SU-DHL-6 (cell line): Measurements from ENCODE around the gene MAMDC4.

ENCODE experiments used
- H2AFZ ChIP-seq: fragments of 200-600 bp; sonication (generic); 2 replicates; pipeline ENCODE4 v1.6.1; 2014; ENCODE audit warnings: low read depth, mild to moderate bottlenecking, moderate library complexity, mixed read lengths, antibody characterized with exemption, low read length; ENCODE audit not compliant: severe bottlenecking
- H3F3A ChIP-seq: fragments of 200-600 bp; shearing (Covaris generic); 2 replicates; pipeline ENCODE4 v1.6.0; 2016; ENCODE audit warnings: antibody characterized with exemption, mild to moderate bottlenecking; ENCODE audit not compliant: insufficient read depth
- H3K27ac ChIP-seq: fragments of 200-600 bp; sonication (generic); 2 replicates; pipeline ENCODE4 v1.5.1; 2016; ENCODE audit warnings: low read depth, mild to moderate bottlenecking, low read length, moderate library complexity, mixed read lengths
- H3K27me3 ChIP-seq: fragments of 200-600 bp; sonication (generic), shearing (Covaris generic); 2 replicates; pipeline ENCODE4 v1.6.0; 2014; ENCODE audit warnings: mild to moderate bottlenecking, low read length
- H3K36me3 ChIP-seq: fragments of 200-600 bp; sonication (generic); 2 replicates; pipeline ENCODE4 v1.6.1; 2014; ENCODE audit warnings: mild to moderate bottlenecking, low read length, mixed read lengths
- H3K4me2 ChIP-seq: fragments of 300-600, 200-600 bp; shearing (Covaris generic), sonication (generic); 2 replicates; pipeline ENCODE4 v1.6.0; 2014; ENCODE audit warnings: low read length, low read depth, mild to moderate bottlenecking; ENCODE audit not compliant: poor library complexity, severe bottlenecking
- H3K4me3 ChIP-seq: fragments of 200-600 bp; sonication (generic); 2 replicates; pipeline ENCODE4 v1.5.1; 2014; ENCODE audit warnings: antibody characterized with exemption, low read length, mild to moderate bottlenecking, mixed read lengths; ENCODE audit not compliant: insufficient read depth, poor library complexity, severe bottlenecking
- H3K79me2 ChIP-seq: fragments of 200-600 bp; sonication (generic); 2 replicates; pipeline ENCODE4 v1.6.1; 2014; ENCODE audit warnings: mild to moderate bottlenecking, low read length, moderate library complexity; ENCODE audit not compliant: insufficient read depth
- H3K9ac ChIP-seq: fragments of 200-600 bp; sonication (generic); 2 replicates; pipeline ENCODE4 v1.7.0; 2014; ENCODE audit warnings: mild to moderate bottlenecking, low read length
- H3K9me2 ChIP-seq: fragments of 200-600 bp; sonication (generic); replicated peaks from 2 replicates; pipeline ENCODE4 v1.6.1; 2014; ENCODE audit warnings: low read length; ENCODE audit not compliant: insufficient read depth
- H3K9me3 ChIP-seq: fragments of 200-600 bp; sonication (generic); 2 replicates; pipeline ENCODE4 v1.6.1; 2014; ENCODE audit warnings: low read length, mixed read lengths; ENCODE audit not compliant: insufficient read depth
- H4K20me1 ChIP-seq: fragments of 200-600 bp; sonication (generic); 2 replicates; pipeline ENCODE4 v1.6.1; 2014; ENCODE audit warnings: low read depth, mild to moderate bottlenecking, antibody characterized with exemption, low read length, moderate library complexity, mixed read lengths
- CTCF ChIP-seq: fragments of 200-600 bp; sonication (generic); IDR thresholded peaks from one replicate; pipeline ENCODE4 v1.5.1; 2017; ENCODE audit warnings: antibody characterized with exemption, mild to moderate bottlenecking, low read length, moderate library complexity; ENCODE audit not compliant: insufficient read depth, poor library complexity, severe bottlenecking
- EZH2phosphoT487 ChIP-seq: fragments of 200-600 bp; sonication (generic), shearing (Covaris generic); conservative IDR thresholded peaks from 2 replicates; pipeline ENCODE4 v1.6.1; 2018; ENCODE audit warnings: mild to moderate bottlenecking, antibody characterized with exemption, low read length, moderate library complexity, mixed read lengths

The MAMDC4 gene

GRCh38 chr9:136846376-136847087 lies 5.6 kb upstream of the MAMDC4 start:
- H3K9me3 ChIP-seq, result no peaks in the 10 kb centered on the region
- no peaks in the 10 kb centered on the region for H3K9me2 ChIP-seq
- no peak overlapping the region for H3K27ac ChIP-seq
- no peaks in the 10 kb centered on the region for H3K36me3 ChIP-seq
- no peaks in the 10 kb centered on the region for H4K20me1 ChIP-seq
- H2AFZ ChIP-seq, result no peak overlapping the region
- H3K79me2 ChIP-seq, result no peaks in the 10 kb centered on the region
- no peak overlapping the region for H3K4me2 ChIP-seq
- TF ChIP-seq EZH2phosphoT487 (no peak), CTCF (no peak)
- no peaks in the 10 kb centered on the region; the same call in 1 of the 2 replicates for H3F3A ChIP-seq
- no peak overlapping the region for H3K9ac ChIP-seq
- H3K4me3 ChIP-seq, result no peak overlapping the region
- H3K27me3 ChIP-seq, result no peaks in the 10 kb centered on the region

GRCh38 chr9:136847088-136847825 lies 4.9 kb upstream of the MAMDC4 start:
- peak overlapping the region; percentile 58 for H3K4me2 ChIP-seq
- peak overlapping the region; percentile 81 for H3K9ac ChIP-seq

GRCh38 chr9:136847826-136848392 lies 4.2 kb upstream of the MAMDC4 start:
- peak overlapping the region; percentile 89 for H3K27ac ChIP-seq
- H3K36me3 ChIP-seq, result no peaks in the 10 kb centered on the region
- no peaks in the 10 kb centered on the region for H3K79me2 ChIP-seq
- no peaks in the 10 kb centered on the region for H3F3A ChIP-seq
- no peak for TF ChIP-seq EZH2phosphoT487
- TF ChIP-seq CTCF, result no peak
- H3K27me3 ChIP-seq, result no peaks in the 10 kb centered on the region
- peak overlapping the region; percentile 58 for H3K4me2 ChIP-seq
- no peaks in the 10 kb centered on the region for H4K20me1 ChIP-seq
- H3K9me2 ChIP-seq, result no peaks in the 10 kb centered on the region
- peak overlapping the region; percentile 91 for H3K4me3 ChIP-seq
- no peaks in the 10 kb centered on the region for H3K9me3 ChIP-seq
- H3K9ac ChIP-seq, result peak overlapping the region; percentile 81
- peak overlapping the region; percentile 55 for H2AFZ ChIP-seq

More at GRCh38 chr9:136847088-136847825, 4.9 kb upstream of the MAMDC4 start:
- Histone ChIP-seq H3F3A (no peaks in the 10 kb centered on the region), H3K9me3 (no peaks in the 10 kb centered on the region), H3K4me3 (peak overlapping the region; percentile 91), H3K27ac (peak overlapping the region; percentile 89), H3K36me3 (no peaks in the 10 kb centered on the region), H3K79me2 (no peaks in the 10 kb centered on the region), H2AFZ (no peak overlapping the region), H3K27me3 (no peaks in the 10 kb centered on the region), H3K9me2 (no peaks in the 10 kb centered on the region), H4K20me1 (no peaks in the 10 kb centered on the region)
- TF ChIP-seq CTCF (no peak), EZH2phosphoT487 (no peak)
